HG03066 (cell line): ENCODE measurements around the gene TBL1Y.
"Not testable (repeated sequence)": the region's sequence is repeated elsewhere in the genome, so short reads cannot be mapped to it uniquely, and the experiment has no call there.

Source experiments
- ATAC-seq: cut with Tn5 transposase; IDR thresholded peaks from one replicate; pipeline ENCODE4 v1.9.1; 2021; ENCODE audit warnings: low read depth; ENCODE audit not compliant: unreplicated experiment

The TBL1Y gene

GRCh38 chrY:7056886-7057285 lies 146.4 kb downstream of the TBL1Y start:
- no peak for ATAC-seq

- no peak for ATAC-seq
These were observed 168.2 kb downstream of the TBL1Y start for GRCh38 chrY:7078725-7079124.

DNA sequence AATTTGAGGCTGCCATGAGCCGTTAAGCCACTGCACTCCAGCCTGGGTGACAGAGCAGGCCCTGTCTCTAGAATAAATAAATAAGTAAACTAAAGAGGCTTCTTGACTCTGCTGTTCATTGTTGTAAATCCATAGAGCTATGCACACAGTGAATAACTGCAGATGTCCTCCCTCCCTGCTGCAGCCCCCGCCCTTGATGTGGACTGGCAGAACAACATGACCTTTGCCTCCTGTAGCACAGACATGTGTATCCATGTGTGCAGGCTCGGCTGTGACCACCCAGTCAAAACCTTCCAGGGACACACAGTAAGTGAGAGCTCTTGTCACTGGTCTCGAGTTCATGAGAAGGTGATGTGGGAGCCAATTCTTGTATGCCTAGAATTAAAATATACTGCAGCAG lies 170.1 kb downstream of the TBL1Y start:
- not testable (repeated sequence) for ATAC-seq

- ATAC-seq: peak; percentile 86
These were observed 175.1 kb downstream of the TBL1Y start for GRCh38 chrY:7085606-7086005.

DNA sequence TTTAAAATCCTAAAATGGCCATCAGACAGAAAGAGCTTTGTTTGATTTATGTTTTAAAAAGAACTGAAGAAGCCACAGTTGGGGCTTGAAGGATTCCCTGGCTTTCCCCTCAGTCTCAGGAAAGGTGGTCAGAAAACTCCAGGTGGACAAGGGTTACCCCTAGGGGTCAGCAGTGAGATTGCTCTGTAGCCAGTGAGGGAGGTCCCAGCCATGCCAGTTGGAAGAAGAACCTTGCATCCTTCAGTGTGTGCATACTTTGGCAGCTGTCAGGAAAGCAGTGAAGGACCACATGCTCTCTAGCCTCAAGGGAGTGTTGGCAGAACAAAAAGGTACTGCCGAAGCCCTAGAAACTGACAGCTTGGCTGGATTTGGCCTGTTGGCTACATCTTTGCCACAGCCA lies 182.3 kb downstream of the TBL1Y start:
- ATAC-seq: no peak

- no peak for ATAC-seq
These were observed 183.9 kb downstream of the TBL1Y start for GRCh38 chrY:7094365-7094764.

GRCh38 chrY:7097021-7097420 lies 186.5 kb downstream of the TBL1Y start:
- ATAC-seq: no peak

GRCh38 chrY:7099742-7100141 lies 189.2 kb downstream of the TBL1Y start:
- no peak for ATAC-seq

- no peak for ATAC-seq
These were observed 192.2 kb downstream of the TBL1Y start for GRCh38 chrY:7102680-7103079.

DNA sequence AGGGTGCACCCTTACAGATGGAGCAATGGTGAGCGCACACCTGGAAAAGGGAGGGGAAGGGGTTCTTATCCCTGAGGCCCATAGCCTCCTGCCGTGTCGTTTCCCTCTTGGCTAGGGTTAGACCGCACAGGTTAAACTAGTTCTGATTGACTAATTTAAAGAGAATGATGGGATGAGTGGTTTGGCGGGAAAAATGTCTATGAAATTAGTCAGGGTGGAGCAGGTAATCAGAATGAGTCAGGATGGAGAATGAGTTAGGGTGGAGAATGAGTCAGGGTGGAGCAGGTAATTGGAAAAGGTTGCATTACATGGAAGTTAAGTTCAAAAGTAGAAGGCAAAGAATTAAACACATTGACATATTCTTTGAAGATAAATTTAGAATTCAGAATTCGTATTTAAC lies 196.7 kb downstream of the TBL1Y start:
- ATAC-seq: no peak

DNA sequence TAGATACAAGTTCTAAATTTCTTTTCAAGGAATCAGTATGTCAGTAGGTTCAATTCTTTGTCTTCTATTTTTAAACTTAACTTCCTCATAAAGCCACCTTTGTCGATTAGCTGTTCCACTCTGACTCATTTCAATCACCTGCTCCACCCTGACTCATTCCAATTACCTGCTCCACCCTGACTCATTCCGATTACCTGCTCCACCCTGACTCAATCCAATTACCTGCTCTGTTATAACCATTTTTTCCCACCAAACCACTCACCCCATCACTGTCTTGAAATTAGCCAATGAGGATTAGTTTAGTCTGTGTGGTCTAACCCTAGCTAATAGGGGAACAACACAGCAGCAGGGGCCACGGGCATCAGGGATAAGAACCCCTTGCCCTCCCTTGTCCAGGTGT lies 199.6 kb downstream of the TBL1Y start:
- no peak for ATAC-seq

- no peak for ATAC-seq
These were observed 205.4 kb downstream of the TBL1Y start for GRCh38 chrY:7115871-7116270.

- no peak for ATAC-seq
These were observed 211.7 kb downstream of the TBL1Y start for GRCh38 chrY:7122202-7122601.

DNA sequence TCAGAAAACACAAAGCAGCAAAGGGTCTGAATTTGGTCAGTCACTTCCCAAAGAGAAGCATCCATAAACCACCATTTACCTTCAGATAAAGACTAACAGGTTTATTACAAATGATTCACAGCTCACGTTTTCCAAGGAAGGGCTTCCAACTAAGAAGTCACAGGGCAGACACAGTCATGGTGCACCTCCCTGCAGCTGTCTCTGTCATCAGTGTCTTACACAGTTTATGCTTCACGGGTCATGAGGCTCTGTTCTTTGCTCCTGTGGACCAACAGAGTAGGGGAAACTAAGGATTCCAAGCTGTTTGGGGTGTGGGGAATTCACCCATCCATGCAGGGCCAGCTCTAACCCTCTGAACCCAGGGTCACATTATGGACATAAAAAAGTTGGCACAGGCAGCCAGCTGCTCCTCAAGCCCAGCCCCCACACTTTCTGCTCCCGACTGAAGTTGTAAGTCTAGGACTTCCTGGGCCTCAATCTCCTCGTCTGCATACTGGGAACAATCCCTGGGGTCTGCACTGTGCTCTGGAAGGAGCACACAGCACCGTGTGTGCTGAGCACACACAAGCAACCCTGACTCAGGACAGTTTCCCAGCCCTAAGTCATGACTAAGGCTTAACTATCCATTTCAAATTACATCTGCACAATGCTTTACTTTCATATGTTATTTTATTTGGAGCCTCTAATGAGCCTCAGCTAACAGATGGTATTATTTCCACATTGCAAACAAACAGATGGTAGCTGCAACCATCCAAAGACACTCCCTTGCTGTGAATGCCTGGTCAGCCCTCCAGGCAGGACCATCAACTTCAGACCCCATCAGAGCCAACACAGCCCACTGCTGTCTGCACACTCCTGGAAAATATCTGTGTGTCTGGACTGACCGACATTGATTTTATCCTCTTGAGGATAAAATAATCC lies 214.9 kb downstream of the TBL1Y start:
- ATAC-seq: no peak

GRCh38 chrY:7128211-7128610 lies 217.7 kb downstream of the TBL1Y start:
- ATAC-seq: no peak
